NCI-H2196 (cell line): ENCODE results near the gene AFAP1.

Experiments used
- DNase-seq: peaks from one replicate; lab custom pipeline; 2025; ENCODE audit not compliant: unreplicated experiment; lab: John Stamatoyannopoulos, UW

The AFAP1 gene

DNA sequence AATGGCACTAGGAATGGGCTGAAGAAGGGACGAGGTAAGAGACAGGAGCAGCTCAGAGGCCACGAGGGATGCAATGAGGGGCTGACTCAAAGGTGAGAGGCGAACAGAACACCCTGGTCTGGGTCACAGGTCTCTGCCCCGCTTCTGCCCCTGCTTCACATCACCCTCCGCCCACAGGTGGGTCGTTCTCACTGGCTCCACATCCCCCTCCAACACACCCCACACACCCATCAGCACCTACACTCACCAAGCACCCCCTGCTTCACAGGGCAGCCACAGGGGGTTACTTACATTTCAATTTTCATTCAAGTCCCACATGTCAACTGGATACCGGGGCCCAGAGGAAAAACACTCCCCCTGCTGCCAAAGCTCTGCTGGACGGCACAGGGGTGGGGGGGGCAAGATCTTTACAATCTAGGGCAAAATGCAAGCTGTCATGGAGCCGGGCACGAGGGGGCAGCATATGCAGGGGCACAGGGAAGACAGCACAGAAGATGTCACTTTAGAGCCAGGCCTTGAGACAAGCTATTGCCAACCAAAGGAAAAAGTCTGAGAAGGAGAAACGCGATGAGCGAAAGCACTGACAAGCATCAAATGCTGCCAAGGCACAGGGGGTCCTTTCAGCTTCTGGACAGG is 94.0 kb downstream of the AFAP1 start:
- DNase-seq = no peak

DNA sequence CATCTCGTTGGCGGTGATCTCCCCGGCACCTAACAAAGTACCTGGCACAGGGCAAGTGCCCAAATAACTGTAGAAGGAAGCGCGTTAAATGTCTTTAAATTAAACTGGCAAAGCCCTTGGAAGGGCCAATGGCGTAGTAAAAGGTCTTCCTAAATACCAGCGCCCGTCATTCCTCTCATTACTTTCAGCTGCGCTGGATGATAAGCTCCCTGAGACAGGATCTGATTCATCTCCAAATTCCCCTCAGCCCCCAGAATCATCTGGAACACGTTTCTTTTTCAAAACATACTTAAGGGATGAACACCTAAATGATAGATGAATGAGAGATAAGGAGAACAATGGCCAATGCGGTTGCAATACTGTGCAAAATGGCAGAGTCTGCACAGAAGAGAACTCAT is 95.1 kb downstream of the AFAP1 start:
- DNase-seq = no peak

DNA sequence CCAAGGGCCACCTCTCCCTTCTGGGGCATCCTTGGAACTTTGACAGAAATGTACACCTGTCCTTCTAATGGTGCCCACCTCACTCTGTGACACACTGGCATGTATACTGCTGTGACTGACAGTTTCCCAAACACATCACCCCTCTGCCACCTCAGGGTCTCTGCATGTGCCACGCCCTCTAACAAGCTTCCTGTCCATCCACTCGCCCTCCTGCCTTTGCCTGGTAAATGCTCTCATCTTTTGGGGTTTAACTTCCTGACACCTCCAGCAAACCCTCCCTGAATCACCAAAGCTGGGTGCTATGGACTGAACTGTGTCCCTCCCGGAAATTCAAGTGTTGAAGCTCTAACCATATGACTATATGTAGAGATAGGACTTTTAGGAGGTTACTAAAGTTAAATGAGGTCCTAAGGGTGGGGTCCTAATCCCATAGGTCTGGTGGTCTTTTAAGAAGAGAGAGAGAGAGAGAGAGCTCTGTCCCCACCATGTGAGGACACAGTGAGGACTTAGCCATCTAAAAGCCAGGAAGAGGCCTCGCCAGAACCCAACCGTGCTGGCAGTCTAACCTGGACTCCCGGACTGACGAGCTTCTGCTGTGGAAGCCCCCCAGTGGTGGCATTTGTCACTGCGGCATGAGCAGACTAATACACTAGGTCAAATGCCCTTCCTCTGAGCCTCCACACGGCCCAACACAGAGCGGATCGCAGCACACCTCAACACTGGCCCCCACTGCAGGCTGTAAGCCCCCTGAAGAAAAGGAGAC is 95.6 kb downstream of the AFAP1 start:
- peak; percentile 33 for DNase-seq

DNA sequence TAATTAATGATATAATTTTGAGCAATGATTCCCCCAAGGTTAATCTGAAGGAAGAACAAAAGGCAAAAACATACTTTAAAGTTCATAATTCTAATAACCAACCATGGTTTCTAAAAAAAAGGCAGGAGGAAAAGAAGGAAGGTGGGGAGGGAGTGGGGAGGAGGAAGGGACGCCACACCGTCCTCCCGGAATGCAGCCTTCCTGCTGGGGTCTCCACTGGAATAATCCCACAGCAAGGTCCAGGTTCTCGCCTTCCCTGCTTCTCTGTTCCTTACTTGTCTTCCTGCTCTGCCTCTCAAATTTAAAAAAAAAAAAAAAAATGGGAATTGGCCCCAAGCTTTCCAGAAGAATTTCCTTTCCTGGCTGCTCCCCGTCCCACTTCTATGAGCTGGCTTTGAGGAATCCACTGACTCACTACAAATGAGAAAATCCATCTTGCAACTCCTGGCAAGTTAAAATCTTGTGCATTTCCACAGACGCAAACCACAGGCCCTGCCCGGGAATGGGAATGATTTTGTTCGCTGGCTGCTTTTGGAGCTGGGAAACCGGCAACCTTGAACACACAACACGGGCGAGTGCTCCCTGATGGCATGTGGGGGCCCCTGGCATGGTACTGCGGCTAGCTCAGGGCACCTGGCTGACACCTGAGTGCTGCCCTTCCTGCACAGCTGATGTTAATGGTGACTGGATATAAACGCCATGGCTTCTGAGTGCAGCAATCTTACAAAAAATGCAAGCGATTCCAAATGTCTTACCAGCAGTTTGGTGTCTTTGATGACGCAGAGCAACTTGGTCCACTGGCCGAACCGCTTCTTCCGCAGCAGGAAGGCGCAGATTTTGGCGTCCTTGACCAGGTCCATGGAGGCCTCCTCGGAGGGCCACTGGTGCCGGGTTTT is 97.0 kb downstream of the AFAP1 start:
- DNase-seq = no peak

DNA sequence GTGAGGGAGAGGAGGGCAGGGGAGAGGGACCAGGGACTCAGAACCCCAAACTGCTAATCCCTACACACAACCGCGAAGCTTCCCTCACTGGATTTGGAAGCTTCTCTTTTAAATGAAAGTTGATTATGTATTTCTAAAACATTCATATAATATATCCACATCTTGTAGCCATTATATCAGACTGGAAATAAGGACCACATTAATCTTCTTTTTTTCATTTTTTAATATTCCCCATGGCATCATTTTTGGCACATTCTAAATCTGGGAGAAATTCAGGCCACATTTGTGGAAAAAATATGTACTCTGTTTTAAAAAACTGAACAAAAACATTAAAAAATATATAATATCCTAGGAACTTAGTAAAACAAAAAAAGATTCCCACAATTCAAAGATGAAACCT is 97.8 kb downstream of the AFAP1 start:
- no peak for DNase-seq

DNA sequence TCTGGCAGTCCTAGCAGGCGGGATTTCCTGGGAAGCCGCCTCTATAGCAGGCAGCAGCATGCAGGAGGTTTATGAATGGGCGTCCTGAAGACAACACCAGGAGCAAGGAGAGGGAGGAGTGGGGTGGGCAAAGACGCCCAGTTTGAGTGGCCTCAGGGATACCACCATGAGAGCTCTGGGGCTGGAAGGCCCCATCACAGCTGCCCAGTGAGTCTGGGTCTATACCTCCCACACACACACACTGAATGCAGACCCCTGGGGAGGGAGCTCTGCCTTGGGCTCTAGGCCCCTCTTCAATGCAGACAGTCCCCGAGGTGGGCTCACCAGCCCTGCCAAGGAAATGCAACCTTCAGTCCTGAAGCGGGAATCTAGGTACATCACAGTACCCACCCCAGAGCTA is 98.6 kb downstream of the AFAP1 start:
- DNase-seq = no peak

DNA sequence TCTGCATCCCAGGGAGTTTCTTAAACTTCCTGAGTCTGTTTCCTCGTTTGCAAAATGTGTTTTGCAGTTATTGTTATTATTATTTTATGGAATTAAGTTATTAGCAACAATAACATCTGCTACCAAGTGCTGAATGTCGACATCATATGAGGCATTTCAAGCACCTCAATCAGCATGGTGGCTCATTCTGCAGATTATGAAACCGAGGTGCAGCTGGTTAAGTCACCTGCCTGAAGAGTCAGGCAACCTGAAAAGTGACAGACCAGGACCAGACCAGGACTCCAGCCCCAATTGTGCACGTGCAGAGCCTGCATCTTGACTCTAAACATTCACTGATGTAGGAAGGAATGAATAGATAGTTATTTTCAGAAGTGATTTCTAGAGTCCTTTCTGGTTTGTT is 99.8 kb downstream of the AFAP1 start:
- DNase-seq = no peak

DNA sequence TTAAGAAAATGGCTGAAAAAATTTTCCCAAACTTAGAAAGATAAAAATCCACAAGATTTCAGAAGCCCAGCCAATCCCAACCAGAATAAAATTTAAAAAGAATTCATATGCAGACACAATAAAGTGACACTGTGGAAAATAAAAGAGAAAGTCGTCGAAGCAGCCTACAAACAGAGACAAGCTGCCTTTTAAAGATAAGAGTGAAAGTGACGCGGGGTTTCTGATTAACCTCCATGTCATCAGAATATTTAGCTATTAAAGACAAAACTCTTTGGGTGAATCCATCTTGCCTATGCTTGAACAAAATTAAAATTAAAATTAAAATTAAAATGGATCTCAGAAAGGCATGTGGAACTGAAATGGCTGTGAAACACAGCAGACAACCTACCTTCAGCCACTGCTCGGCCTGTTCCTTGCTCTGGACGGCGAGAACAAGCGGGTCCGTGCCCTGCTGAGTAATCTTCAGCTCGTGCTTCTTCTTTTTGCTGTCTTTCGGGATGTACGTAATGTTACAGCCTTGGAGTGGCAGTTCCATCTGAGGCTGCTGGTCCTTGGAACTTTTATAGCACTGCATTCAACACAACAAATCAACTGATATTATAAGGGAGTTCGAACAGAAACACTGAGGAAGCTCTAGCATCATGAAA is 101.4 kb downstream of the AFAP1 start:
- no peak for DNase-seq

DNA sequence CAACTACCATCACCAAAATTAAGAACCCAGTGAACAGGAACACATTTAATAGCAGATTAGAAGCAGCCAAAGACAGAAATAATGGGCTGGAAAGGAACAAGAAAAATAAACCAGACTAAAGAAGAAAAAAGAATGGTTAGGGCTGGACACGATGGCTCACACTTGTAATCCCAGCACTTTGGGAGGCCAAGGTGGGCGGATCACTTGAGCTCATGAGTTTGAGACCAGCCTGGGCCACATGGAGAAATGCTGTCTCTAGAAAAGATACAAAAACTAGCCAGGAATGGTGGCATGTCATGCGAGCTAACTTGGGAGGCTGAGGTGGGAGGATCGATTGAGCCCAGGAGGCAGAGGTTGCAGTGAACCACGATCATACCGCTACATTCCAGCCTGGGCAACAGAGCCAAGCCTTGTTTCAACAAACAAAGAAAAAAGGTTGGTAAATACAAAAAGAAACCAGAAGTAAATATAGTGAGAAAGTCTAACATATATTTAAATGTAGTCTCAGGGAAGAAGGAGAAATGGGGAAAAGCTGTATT is 102.0 kb downstream of the AFAP1 start:
- DNase-seq = no peak

DNA sequence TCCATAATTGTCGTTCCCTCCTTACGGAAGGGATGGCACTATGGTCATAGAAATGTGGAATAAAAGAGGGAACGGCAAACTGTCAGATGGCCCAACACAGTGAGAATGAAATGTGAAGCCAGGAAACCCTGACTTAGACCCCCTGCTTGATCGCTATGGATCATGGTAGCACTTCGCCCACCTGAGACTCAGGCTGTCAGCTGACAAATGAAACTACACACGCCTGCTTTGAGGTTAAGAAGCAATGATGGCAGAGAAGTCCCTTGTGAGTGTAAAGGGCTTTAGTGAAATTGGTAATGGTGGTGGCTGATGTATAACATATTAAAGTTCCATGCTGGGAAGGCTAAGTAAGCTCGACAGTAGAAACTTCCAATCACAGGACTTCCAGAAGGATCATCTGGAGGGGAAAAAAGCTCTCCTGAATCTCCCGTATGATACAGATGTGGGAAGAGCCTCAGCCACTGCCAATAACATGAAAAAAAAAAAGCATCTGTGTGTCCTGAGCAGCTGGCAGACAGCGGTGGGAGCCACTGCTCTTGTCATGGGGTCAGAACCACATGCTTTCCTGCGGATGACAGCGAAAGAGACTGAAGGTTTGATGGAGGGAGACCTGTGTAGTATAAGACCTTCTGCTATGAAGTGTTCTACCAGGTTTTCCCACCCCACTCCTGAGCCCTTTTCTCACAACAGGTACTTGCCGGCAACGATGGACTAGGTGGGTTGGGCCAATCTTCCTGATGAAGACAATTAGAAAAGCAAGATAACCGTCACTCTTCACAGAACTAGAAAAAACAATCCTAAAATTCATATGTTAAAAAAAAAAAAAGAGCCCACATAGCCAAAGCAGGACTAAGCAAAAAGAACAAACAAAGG is 107.6 kb downstream of the AFAP1 start:
- DNase-seq = no peak

DNA sequence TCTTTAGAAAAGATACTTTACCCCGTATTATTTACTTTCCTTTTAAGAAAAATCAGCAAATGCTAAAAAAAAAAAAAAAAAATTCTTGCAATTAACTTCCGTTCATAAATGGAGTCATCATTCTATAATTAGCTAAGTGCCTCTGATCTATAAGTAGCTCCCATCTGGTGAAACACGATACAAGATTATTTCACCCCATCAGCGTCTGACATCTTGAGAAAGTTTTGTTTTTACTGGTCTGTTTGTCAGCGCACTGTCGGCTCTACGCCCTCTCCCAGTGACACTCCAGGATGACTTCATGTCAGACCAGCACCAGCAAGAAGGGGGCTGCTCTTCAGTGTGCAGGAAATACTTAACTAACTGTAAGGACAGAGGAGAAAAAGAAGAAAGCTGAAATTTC is 108.3 kb downstream of the AFAP1 start:
- no peak for DNase-seq

DNA sequence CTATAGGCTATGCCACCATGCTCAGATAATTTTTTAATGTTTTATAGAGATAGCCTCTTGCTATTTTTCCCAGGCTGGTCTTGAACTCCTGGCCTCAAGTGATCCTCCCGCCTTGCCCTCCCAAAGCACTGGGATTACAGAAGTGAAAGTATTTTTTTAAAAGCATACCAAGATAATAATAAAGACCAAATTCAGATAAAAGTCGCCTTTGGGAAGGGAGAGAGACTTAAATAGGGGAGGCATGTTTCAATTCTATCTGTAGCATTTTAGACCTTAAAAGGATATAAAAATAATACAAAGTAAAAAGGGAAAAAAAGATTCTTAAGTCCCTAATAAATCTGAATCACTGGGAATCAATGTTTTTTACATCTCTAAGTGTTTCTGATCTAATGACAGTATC is 108.9 kb downstream of the AFAP1 start:
- DNase-seq = no peak

DNA sequence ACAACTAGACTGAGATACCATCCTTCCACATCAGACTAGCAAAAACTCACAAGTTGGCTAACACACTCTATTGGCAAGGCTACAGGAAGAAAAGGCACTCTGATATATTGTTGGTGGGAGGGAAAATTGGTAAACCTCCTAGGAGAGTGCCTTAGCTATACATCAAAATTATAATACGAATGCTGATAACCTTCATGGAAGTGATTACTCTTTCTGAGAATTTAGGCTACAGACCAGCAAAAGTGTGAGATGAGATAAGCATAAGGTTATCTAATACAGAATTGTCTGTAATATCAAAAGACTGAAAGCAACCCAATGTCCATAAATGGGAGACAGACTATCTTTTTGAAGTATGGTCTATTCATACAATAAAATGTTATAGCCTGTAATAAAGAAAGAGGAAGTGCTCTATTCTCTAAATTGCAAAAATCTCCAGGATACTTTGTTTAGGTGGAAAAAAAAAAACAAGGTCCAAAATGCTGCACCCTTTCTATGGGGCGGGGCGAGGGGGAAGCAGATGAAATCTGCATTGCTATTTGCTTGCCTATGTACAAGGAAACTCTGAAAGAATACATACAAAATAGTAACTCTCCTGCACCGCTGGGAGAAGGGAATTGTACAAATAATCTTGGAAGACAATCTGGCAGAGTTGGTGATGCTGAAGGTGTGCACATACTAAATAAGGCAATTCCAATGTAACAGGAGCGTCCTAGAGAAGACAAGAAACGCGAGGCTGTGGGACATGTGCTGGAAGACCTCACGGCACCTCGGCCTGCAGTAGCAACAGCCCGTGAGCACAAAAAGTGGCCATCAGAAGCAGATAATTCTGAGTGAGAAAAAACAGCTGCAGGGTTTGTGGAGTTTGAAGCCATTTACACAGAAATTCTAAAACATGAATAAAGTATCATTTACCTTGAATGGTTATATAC is 109.7 kb downstream of the AFAP1 start:
- no peak for DNase-seq

DNA sequence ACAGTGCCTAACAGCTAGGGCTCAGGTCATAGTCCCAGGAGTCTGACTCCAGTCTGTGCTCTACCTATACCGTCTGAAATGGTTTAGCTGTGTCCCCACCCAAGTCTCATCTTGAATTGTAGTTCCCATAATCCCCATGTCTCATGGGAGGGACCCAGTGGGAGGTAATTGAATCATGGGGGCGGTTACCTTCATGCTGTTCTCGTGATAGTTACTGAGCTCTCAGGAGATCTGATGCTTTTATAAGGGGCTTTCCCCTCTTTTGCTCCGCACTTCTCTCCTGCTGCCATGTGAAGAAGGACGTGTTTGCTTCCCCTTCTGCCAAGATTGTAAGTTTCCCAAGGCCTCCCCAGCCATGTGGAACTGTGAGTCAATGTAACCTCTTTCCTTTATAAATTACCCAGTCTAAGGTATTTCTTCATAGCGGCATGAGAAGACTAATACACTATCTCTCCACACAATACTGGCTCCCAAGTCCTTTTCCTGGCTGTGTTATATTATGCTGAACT is 110.8 kb downstream of the AFAP1 start:
- DNase-seq = no peak

DNA sequence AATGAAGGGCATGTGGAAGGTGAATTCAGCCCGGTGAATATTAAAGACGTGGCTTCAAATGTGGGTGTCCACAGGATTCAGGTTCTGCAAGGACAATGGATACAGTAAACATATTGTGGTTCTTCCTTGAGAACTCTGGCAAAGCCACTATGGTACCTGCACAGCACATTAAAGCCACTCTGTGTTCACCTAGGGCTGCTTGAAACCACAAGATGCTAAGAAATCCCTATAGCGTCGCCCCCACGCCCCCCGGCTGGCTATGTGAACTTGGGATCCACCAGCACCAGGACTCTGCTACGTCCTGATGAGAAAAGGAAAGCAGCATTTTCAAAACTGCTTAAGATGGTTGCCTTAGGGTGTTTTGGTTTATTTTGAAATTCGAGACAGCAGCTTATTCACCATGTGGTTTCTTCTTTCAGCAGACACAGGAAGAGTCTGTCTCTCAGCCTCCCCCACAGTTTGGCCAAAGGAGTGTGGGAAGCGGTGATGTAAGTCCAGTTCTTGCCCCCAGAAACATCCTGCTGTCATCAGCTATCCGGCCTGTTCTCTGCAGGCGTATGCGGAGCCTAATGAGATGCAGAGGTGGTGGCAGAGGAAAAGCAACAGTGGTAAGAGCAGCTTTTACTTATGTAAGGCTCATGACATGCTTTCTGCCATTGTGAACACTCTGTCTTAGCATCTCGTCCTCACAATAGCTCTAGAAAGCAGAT is 111.5 kb downstream of the AFAP1 start:
- DNase-seq = no peak

DNA sequence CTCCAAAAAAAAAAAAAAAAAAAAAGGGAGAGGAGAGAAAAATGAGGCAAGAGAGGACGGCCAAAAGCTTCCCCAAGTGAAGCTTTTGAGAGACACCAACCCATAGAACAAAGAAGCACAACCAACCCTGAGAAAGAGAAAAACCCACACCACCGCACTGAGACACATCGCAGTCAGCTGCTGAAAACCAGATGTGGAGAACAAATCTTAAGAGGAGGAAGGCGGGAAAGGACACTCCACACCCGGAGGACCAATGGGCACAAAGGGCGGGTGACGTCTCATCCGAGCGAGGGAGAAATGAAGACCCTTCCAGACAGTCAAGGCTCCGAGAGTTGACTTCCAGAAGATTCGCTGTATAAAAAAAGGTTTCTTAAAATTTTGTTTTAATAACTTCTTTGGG is 112.1 kb downstream of the AFAP1 start:
- no peak for DNase-seq

DNA sequence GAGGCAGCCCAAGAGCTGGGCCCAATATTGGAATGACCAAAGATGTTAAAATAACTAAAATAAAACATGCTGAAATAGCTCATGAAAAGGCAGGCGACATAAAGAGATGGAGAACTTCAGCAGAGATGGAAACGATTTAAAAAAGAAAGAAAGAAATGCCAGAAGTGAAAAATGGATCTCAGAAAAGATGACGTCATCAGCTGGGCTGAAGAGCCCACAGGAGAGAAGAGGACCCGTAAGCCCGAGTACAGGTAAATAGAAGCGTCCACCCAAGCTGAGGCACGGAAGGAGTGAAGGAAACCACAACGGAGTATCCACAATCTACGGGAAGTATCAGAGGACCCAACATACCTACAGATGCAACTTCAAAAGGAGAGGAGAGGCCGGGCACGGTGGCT is 112.8 kb downstream of the AFAP1 start:
- DNase-seq = no peak

DNA sequence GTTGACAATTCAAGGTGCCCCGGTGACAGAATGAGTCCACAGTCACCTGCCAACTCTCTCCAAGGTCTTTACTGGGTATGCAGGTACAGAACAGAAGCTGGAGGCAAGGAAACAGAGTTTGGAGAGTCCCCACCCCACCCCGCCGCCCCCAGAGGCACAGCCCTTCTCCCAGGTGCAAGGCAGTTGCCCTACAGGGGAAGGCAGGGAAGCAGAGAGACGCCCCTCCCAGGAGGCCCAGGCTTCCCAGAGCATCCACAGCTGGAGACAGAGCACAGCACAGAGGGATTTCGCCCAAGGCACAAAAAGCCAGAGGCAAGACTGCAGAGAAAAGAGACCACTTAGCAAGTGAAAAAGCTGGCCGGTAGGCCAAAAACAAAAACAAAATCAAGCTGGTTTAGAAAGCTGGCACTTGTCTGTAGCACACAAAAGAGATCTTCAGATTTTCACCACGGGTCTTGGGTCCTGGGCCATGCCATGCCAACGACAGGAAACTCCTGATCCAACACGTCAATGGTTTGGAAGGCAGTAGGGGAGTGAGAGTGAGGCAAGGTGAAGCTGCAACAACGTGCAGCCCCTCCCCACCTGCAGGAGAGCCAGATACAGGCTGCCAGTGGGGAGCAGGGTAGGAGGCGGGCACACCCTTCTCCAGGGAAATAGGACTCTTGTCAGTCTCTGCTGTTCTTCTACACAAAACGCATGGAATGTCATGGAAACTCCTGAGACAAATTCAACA is 113.3 kb downstream of the AFAP1 start:
- no peak for DNase-seq
